GM23248 (cell line): ENCODE data around the gene KIF6.

ENCODE experiments used
- EZH2 ChIP-seq: fragments of 200-600 bp; sonication (generic); IDR thresholded peaks from 2 replicates; pipeline ENCODE4 v1.6.1; 2018; ENCODE audit warnings: antibody characterized with exemption, mild to moderate bottlenecking; ENCODE audit not compliant: insufficient read depth, poor library complexity, severe bottlenecking
- EZH2phosphoT487 ChIP-seq: fragments of 200-600 bp; sonication (generic); IDR thresholded peaks from 2 replicates; pipeline ENCODE4 v1.6.1; 2018; ENCODE audit warnings: antibody characterized with exemption, moderate library complexity, mild to moderate bottlenecking, low read depth; ENCODE audit not compliant: insufficient read depth

GRCh38 chr6:39444479-39445019 is 280.7 kb downstream of the KIF6 start:
- TF ChIP-seq EZH2 = no peak
- no peak for TF ChIP-seq EZH2phosphoT487
